B cell (primary cell): ENCODE results near the gene LRP6. TPM values are rescaled to one million over a fixed set of nuclear protein-coding genes. Genes with fewer than 3 reads are reported as not detected.
A peak's percentile ranks its signal among the peaks of the same experiment; 100 is the strongest.

Source experiments
- ATAC-seq: fragments of 200-7000 bp; cut with Tn5 transposase; one replicate; pipeline ENCODE4 v1.10.0; 2021; ENCODE audit warnings: low read depth, mild to moderate bottlenecking, moderate number of reproducible peaks, moderate library complexity
- CTCF ChIA-PET: fragments of 350-600 bp; sonication (Branson Sonifier 250); formaldehyde crosslinking; loops from one replicate; lab custom pipeline; 2021; ENCODE audit warnings: antibody characterized with exemption, inconsistent platforms; lab: Charles Lee
- POLR2A ChIA-PET: fragments of 350-600 bp; sonication (Branson Sonifier 250); formaldehyde crosslinking; loops from one replicate; lab custom pipeline; 2021; ENCODE audit warnings: antibody characterized with exemption; lab: Charles Lee
- DNase-seq: peaks from one replicate; pipeline ENCODE4 v3.0.0; 2013
- H2AFZ ChIP-seq: 2 replicates; pipeline ENCODE4 v1.6.1; 2012; ENCODE audit warnings: mild to moderate bottlenecking, low read depth, low read length; ENCODE audit not compliant: insufficient read depth, poor library complexity, severe bottlenecking
- H3K27ac ChIP-seq, 2 donors: 1 replicate in 1 of 2; 2 replicates in 1 of 2; pipeline ENCODE4 v1.5.1; 2012 to 2013; ENCODE audit warnings: low read length in 2 of 2, mild to moderate bottlenecking in 2 of 2, moderate library complexity in 1 of 2
- H3K27me3 ChIP-seq, 4 experiments: fragments of 200-600 bp in 1 of 4; sonication (generic) in 1 of 4; replicated peaks in 1 of 4; 1 replicate in 2 of 4; 2 replicates in 2 of 4; pipeline versions ENCODE4 v1.6.1 to v1.7.0; 2013 to 2016; ENCODE audit warnings: low read length in 3 of 4, mild to moderate bottlenecking in 2 of 4, mixed read lengths in 1 of 4, moderate library complexity in 1 of 4; ENCODE audit not compliant: insufficient read depth in 4 of 4, control insufficient read depth in 3 of 4; ENCODE audit errors: control extremely low read depth in 1 of 4
- H3K36me3 ChIP-seq, 2 experiments: replicated peaks in 1 of 2; 1 replicate in 1 of 2; 2 replicates in 1 of 2; pipeline versions ENCODE4 v1.6.1 to v1.7.1; 2013; ENCODE audit warnings: low read length in 1 of 2; ENCODE audit not compliant: insufficient read depth in 2 of 2, control insufficient read depth in 1 of 2; ENCODE audit errors: control extremely low read depth in 1 of 2, extremely low read depth in 1 of 2
- H3K4me1 ChIP-seq, 2 donors: fragments of 200-600 bp in 1 of 2; sonication (generic) in 1 of 2; 1 replicate in 1 of 2; 2 replicates in 1 of 2; pipeline versions ENCODE4 v1.5.1 to v1.6.1; 2013 to 2017; ENCODE audit warnings: low read length in 2 of 2; ENCODE audit not compliant: control insufficient read depth in 2 of 2, insufficient read depth in 2 of 2
- H3K4me2 ChIP-seq: replicated peaks from 2 replicates; pipeline ENCODE3; 2012; ENCODE audit warnings: mild to moderate bottlenecking, low read depth, low read length; ENCODE audit not compliant: poor library complexity, severe bottlenecking
- H3K4me3 ChIP-seq, 5 experiments: fragments of 200-600 bp in 1 of 5; sonication (generic) in 1 of 5; 1 replicate in 3 of 5; 2 replicates in 2 of 5; pipeline versions ENCODE4 v1.5.1 to v1.7.0; 2011 to 2016; ENCODE audit warnings: low read length in 4 of 5, mild to moderate bottlenecking in 4 of 5, low read depth in 2 of 5, control low read depth in 1 of 5, moderate library complexity in 1 of 5; ENCODE audit not compliant: insufficient read depth in 1 of 5; ENCODE audit errors: control extremely low read depth in 1 of 5, extremely low read depth in 1 of 5
- H3K79me2 ChIP-seq: fragments of 200-600 bp; sonication (generic); one replicate; pipeline ENCODE4 v1.6.0; 2016; ENCODE audit warnings: low read length; ENCODE audit not compliant: control insufficient read depth, insufficient read depth
- H3K9ac ChIP-seq: fragments of 200-600 bp; sonication (generic); 2 replicates; pipeline ENCODE4 v1.6.1; 2017; ENCODE audit warnings: mild to moderate bottlenecking, low read length, moderate library complexity
- H3K9me3 ChIP-seq, 3 donors: one replicate each; pipeline versions ENCODE4 v1.6.1 to v1.7.1; 2013; ENCODE audit warnings: low read length in 2 of 3; ENCODE audit not compliant: control insufficient read depth in 2 of 3, insufficient read depth in 1 of 3; ENCODE audit errors: control extremely low read depth in 1 of 3
- H4K20me1 ChIP-seq: 2 replicates; pipeline ENCODE4 v1.6.0; 2012; ENCODE audit warnings: mild to moderate bottlenecking, low read length; ENCODE audit not compliant: insufficient read depth, control insufficient read depth, poor library complexity, severe bottlenecking
- H3K27ac Mint-ChIP-seq: one replicate; pipeline ENCODE4 v1.8.0; 2021; ENCODE audit warnings: mixed read lengths
- H3K27me3 Mint-ChIP-seq: one replicate; pipeline ENCODE4 v1.8.0; 2021; ENCODE audit warnings: mixed read lengths
- H3K4me1 Mint-ChIP-seq: one replicate; pipeline ENCODE4 v1.8.0; 2021; ENCODE audit warnings: mixed read lengths
- H3K4me3 Mint-ChIP-seq: one replicate; pipeline ENCODE4 v1.8.0; 2021; ENCODE audit warnings: mixed read lengths
- H3K9me3 Mint-ChIP-seq: one replicate; pipeline ENCODE4 v1.8.0; 2022; ENCODE audit warnings: mixed read lengths; ENCODE audit not compliant: insufficient read depth
- CTCF ChIP-seq: fragments of 200-600 bp; IDR thresholded peaks from one replicate; pipeline ENCODE4 v1.8.0; 2022; ENCODE audit warnings: antibody characterized with exemption, mild to moderate bottlenecking
- EZH2 ChIP-seq: IDR thresholded peaks from 2 replicates; pipeline ENCODE4 v1.6.1; 2012; ENCODE audit warnings: borderline replicate concordance, low read depth, mild to moderate bottlenecking, moderate library complexity, low read length; ENCODE audit not compliant: insufficient read depth, poor library complexity, severe bottlenecking
- WGBS: methylation state at CpG from one replicate; pipeline ENCODE4 v1.1.5; 2013; ENCODE audit warnings: missing lambda C conversion rate; ENCODE audit not compliant: insufficient coverage; 5-methylcytosine and 5-hydroxymethylcytosine counted together
- intact Hi-C: fragments of 100-400 bp; cut with micrococcal nuclease; formaldehyde crosslinking; loops from one replicate; pipeline ENCODE4 v1.10.0; 2022
- polyA minus RNA-seq: library from RNA; depleted of rRNA, polyadenylated mRNA; stranded (reverse); fragments of >200 nt; gene quantifications from 2 replicates; pipeline ENCODE4 v1.2.3, GENCODE V29; 2012
- polyA plus RNA-seq: library from polyadenylated mRNA; depleted of rRNA; stranded (reverse); fragments of >200 nt; gene quantifications from 2 replicates; pipeline ENCODE4 v1.2.3, GENCODE V29; 2012
- total RNA-seq, 2 donors: library from RNA; stranded (reverse); fragments of 120-200 nt in 1 of 2; gene quantifications; 1 replicate in 1 of 2; 2 replicates in 1 of 2; pipeline versions ENCODE4 v1.2.3 to v1.2.4, GENCODE V29; 2013 to 2022

Gene LRP6
- 2.8 TPM in 2 replicates for total RNA-seq
- total RNA-seq (2013): 1.4 TPM
- 0.32 and 0.34 TPM in 2 replicates for polyA plus RNA-seq
- polyA minus RNA-seq: 1.6 and 2.2 TPM in 2 replicates

GRCh38 chr12:12266873-12267741, at the start of gene LRP6:
Gene LRP6 (minus strand): TSS chr12:12267044. CDS start chr12:12266735, 309 bp downstream.
- peak within 1 kb of the TSS; percentile 70 for H3K9ac ChIP-seq

More at GRCh38 chr12:12266873-12267741, at the start of gene LRP6:
- peak; percentile 20 for TF ChIP-seq EZH2
- no peak for TF ChIP-seq CTCF
- H3K36me3 ChIP-seq: no peaks in the 10 kb centered on the region
- H3K9me3 Mint-ChIP-seq: no peaks in the 10 kb centered on the region
- peak within 1 kb of the TSS; percentile 90 for H3K4me3 Mint-ChIP-seq
- peak within 1 kb of the TSS; percentile 93 for H3K4me2 ChIP-seq
- peak within 1 kb of the TSS; percentile 41 to 77 (median 67) for H3K4me3 ChIP-seq
- H3K4me1 Mint-ChIP-seq: peaks cover 21% of the 10 kb centered on the region
- H3K79me2 ChIP-seq: no peaks in the 10 kb centered on the region
- peaks cover 15 to 17% of the 10 kb centered on the region in 2 donors for H3K4me1 ChIP-seq
- no peaks in the 10 kb centered on the region for H4K20me1 ChIP-seq
- peaks cover 0 to 36% (median 25%) of the 10 kb centered on the region in 4 experiments for H3K27me3 ChIP-seq
- intact Hi-C loops: loop anchor here (2.0 kb wide), 1 partner anchor 90 kb away; the partner anchor contains the start of gene BORCS5
- WGBS: under 1% methylated on average over 89 of the region's 92 CpGs
- ChIA-PET CTCF (interaction anchor here (0.8 kb wide), 1 partner anchor 9 kb away, joined by 3 read pairs; no protein-coding TSS in a partner anchor), POLR2A (no interaction called here)
- ATAC-seq: peak; percentile 83
- H3K27me3 Mint-ChIP-seq: peaks cover 39% of the 10 kb centered on the region
- H3K27ac ChIP-seq: no peak within 1 kb of the TSS
- peak within 1 kb of the TSS; percentile 80 for H2AFZ ChIP-seq
- peaks cover 0 to 18% (median 0%) of the 10 kb centered on the region in 3 donors for H3K9me3 ChIP-seq
- H3K27ac Mint-ChIP-seq: peak within 1 kb of the TSS; percentile 61
- peak; percentile 84 for DNase-seq
